Measurements from ENCODE around the gene IL3RA.
"Not testable (repeated sequence)": the region's sequence is repeated elsewhere in the genome, so short reads cannot be mapped to it uniquely, and the experiment has no call there.

The IL3RA gene

DNA sequence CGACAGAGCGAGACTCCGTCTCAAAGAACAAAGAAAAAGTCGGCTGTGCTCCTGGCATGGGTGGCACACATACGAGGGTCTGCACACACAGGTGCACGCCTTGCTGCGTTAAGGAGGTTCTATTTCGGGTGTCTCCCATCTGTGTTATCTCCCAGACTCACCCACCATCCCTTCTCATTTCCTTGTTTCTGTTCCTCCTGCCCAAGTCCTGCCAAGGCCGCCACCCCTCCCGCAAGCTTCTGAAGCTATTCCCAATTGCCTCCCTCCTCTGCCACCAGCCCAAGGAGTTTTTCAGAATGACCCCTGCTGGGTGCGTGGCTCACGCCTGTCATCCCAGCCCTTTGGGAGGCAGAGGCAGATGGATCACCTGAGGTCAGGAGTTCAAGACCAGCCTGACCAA, 6.0 kb upstream of the IL3RA start:
- DNase-seq (ENCODE audit: low read depth in 3 of 3) = no peak

DNA sequence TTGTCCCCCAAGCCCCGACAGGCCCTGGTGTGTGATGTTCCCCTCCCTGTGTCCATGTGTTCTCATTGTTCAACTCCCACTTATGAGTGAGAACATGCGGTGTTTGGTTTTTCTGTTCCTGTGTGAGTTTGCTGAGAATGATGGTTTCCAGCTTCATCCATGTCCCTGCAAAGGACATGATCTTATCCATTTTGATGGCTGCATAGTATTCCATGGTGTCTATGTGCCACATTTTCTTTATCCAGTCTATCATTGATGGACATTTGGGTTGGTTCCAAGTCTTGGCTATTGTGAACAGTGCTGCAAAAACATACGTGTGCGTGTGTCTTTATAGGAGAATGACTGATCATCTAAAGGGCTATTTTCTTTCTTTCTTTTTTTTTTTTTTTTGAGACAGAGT, 4.2 kb upstream of the IL3RA start:
- DNase-seq (ENCODE audit: low read depth in 3 of 3) = not testable (repeated sequence)

DNA sequence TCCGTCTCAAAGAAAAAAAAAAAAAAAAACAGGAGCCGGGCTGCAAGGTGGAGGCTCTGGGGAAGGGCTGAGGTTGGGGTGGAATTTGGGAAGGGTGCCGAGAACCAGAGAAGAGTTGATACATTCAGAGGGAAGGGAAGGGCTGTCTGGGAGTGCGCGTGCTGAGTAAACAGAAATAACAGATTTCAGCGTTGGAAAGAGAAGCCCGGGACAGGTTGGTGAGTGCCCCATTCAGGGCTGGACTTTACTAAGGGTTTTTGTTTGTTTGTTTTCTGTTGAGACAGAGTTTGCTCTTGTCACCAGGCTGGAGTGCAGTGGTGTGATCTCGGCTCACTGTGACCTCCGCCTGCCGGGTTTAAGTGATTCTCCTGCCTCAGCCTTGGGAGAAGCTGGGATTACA, 1.7 kb upstream of the IL3RA start:
- DNase-seq (ENCODE audit: low read depth in 3 of 3) = no peak

DNA sequence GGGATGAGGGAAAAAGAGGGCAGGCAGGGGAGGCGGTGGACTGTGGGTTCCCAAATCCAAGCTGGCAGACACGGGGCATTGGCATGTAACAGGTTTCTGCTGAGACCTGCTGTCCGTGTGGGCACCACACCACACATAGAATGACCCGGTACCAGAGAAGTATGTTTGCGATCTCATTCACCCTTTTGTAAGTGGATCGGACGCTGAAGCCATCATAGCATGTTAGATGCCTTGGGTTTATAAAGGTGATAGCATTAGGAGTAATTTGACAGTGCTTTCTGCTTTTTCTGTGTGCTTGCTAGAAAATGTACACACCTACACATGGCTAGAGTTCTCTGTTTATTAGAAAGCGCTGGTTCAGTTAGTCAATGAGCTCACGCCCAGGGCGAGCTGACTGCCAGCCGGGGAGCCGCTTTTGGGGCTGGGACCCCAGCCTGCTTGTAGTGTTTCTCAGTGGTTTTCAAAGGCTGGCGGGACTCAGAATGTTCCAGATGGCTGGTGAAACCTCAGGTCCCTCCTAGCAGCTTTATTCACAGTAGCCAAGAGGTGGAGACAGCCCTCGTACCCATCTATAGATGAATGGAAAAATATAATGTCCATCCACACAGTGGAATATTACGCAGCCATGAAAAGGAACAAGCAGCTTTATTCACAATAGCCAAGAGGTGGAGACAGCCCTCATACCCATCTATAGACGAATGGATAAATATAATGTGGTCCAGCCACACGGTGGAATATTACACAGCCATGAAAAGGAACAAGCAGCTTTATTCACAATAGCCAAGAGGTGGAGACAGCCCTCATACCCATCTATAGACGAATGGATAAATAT, 579 bp downstream of the IL3RA start:
- DNase-seq (ENCODE audit: low read depth in 3 of 3) = no peak

DNA sequence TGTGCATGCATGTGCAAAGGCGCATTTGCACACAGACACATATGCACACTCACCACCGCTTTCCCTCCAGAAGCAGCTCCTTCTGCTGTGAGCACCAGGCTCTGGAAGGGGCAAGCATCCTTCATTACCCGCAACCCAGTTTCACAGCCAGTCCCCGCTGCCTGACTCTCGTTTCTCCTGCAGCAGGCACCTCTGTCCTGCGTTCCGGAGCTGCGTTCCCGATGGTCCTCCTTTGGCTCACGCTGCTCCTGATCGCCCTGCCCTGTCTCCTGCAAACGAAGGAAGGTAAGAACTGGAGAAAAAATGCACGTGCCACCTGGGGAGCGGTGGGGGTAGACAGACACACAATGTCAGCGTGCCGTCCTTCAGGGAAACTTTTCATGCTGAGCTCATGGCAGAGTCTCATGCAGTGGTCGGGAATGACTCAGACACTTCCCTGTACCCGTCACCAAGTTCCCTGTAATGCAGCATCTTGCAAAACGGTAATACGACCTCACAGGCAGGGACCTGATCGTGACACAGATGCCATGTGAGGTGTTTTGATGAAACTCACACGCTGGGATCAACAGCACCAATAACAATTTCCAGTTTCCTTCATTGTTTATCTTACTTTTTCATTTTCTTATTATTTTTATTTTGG, 5.1 kb downstream of the IL3RA start:
- no peak for DNase-seq (ENCODE audit: low read depth in 3 of 3)

DNA sequence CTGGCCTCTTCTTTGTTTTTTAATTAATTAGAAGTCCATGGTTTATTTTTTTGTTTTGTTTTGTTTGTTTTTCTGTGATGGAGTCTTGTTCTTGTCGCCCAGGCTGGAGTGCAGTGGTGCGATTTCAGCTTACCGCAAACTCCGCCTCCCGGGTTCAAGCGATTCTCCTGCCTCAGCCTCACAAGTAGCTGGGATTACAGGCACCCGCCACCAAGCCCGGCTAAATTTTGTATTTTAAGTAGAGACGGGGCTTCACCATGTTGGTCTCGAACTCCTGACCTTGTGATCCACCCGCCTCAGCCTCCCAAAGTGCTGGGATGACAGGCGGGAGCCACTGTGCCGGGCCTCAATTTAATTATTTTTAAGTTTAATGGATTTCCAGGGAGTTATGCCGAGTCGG, 13.0 kb downstream of the IL3RA start:
- not testable (repeated sequence) for DNase-seq (ENCODE audit: low read depth in 3 of 3)

DNA sequence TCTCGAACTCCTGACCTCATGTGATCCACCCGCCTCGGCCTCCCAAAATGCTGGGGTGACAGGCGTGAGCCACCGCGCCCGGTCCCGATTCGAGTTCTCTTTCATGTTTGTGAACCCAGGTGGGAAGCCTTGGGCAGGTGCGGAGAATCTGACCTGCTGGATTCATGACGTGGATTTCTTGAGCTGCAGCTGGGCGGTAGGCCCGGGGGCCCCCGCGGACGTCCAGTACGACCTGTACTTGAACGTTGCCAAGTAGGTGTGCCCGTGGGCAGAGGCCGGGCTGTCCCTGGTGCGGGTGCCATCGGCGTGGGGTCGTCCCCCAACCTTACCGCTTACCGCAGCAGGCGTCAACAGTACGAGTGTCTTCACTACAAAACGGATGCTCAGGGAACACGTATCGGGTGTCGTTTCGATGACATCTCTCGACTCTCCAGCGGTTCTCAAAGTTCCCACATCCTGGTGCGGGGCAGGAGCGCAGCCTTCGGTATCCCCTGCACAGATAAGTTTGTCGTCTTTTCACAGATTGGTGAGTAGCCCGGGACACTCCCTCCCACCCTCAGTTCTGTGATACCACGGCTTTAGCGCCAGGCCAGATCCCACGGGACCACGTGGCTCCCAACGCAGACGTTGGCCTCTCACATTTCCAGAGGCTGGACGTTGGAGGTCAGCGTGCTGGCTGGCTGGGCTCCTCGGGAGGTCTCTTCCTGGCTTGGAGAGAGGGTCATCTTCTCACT, 15.6 kb downstream of the IL3RA start:
- DNase-seq (ENCODE audit: low read depth in 3 of 3) = no peak

DNA sequence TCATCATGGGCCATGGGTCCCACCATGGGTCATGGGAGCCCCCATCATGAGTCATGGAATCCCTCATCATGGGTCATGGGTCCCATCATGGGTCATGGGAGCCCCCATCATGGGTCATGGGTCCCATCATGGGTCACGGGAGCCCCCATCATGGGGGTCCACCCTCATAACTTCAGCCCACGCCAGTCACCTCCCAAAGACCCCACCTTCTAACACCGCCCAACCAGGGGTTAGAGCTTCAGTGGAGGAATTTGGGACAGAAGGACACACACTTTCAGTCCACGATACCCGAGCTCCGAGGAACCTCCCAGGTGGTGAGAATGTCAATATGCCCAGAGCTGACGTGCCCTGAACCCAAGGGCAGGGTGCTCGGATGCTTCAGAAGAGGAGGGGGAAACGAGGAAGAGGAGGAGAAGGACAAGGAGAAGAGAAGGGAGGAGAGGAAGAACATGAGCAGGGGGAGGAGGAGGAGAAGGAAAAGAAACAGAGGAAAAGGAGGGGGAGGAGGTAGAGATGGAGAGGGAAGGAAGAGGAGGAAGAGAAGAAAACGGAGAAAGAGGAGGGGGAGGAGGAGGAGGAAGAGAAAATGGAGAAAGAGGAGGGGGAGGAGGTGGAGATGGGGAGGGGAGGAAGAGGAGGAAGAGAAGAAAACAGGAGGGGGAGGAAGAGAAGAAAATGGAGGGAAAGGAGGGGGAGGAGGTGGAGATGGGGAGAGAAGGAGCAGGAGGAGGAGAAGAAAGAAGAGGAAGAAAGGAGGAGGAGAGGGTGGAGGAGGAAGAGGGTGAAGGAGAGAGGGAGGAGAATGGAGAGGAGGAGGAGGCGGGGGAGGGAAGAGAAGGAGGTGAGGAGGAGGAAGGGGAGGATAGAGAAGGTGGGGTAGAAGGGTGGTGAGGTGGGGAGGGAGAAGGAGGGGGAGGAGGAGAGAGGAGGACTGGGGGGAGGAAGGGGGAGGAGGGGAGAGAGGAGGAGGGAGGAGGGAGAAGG, 17.7 kb downstream of the IL3RA start:
- DNase-seq (ENCODE audit: low read depth in 3 of 3) = no peak

DNA sequence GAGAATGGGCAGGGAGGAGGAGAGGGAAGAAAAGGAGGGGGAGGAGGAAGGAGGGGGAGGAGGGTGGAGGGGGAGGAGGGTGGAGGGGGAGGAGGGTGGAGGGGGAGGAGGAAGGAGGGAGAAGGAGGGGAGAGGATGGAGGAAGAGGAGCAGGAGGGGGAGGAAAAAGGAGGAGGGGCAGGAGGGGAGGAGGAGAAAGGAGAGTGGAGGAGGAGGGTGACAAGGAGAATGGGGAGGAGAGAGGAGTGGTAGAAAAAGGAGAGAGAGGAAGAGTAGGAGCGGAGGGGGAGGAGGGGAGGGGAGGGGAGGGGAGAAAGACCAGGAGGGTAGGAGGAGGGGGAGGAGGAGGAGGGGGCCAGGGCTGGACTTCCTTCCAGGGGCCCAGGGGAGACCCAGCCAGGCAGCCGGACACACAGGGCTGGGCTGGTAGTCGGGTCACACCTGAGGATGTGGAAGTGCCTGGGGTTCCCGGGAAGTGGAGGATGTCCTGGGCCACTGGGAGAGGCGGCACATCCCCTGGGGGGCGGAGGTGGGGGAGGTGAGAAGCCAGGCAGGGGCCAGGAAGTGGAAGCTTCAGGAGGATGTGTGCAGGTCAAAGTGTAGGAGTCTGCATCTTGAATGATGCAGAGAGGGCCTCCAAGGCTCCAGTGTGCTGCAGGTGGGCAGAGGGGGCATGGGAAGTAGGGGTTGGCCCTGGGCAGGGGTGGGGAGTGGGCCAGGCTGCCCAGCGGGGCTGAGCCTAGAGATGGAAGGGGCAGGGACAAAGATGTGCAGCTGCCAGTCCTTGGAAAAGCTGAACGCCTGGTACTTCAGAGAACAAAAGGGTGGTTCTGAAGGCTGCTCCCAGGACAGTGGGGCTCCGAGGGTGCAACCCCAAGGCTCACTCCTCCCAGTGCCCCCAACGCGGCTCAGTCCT, 18.8 kb downstream of the IL3RA start:
- DNase-seq (ENCODE audit: low read depth in 3 of 3) = no peak

DNA sequence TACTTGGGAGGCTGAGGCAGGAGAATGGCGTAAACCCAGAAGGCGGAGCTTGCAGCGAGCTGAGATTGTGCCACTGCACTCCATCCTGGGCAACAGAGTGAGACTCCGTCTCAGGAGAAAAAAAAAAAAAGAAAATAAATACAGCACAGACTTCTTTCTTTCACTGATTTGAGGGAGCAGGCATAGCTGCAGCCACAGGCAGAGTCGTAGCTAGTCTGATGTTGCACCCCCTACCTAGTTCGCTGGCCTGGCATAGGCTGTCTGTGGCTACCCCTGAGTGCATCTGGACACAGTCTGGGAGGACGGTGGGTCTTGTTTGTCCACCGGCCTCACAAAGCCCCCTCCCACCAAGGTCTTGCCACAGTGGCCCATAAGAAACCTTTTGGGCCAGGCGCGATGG, 21.4 kb downstream of the IL3RA start:
- no peak for DNase-seq (ENCODE audit: low read depth in 3 of 3)

DNA sequence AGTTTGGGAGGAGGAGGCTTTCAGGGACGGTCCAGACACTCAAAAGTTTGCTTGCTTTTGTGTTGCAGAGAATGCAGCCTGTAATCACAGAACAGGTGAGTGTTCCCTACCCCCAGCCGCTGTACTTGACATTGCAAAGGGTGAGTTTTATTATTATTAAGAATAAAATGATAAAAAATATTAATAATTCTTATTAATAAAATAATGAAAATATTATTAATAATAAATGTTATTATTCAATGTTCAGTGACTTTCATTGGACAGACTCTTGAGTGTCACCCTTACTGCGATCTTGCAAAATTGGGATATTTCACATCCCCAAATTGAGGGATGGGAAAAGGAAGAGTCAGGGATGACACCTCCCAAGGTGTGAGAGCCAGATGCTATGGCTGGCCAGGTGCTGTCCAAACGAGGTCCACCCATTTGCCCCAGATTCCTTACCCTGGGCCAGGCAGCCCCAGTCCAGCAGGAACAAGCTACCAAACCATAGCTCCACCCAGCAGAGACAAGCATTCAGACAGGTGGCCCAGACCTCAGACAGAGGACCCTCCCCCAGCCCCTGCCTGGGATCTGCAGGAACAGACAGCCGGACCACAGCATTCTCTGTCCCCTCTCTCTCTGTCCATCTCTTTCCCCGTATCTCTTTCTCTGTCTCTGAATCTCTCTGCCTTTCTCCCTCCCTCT, 22.4 kb downstream of the IL3RA start:
- DNase-seq (ENCODE audit: low read depth in 3 of 3) = no peak

DNA sequence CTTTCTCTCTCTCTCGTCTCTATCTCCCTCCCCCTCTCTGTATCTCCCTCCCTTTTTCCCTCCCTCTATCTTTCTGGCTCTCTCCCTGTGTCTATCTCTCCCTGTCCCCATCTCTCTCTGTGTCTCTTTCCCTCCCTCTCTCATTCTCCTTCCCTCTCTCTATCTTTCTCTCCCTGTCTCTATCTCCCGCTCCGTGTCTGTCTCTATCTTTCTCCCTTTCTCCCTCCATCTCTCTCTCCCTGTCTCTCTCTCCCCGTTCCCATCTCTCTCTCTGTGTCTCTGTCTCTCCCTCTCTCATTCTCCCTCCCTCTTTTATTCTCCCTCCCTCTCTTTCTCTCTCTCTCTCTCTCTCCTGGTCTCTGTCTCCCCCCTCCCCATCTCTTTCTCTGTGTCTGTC, 22.9 kb downstream of the IL3RA start:
- DNase-seq (ENCODE audit: low read depth in 3 of 3) = no peak

DNA sequence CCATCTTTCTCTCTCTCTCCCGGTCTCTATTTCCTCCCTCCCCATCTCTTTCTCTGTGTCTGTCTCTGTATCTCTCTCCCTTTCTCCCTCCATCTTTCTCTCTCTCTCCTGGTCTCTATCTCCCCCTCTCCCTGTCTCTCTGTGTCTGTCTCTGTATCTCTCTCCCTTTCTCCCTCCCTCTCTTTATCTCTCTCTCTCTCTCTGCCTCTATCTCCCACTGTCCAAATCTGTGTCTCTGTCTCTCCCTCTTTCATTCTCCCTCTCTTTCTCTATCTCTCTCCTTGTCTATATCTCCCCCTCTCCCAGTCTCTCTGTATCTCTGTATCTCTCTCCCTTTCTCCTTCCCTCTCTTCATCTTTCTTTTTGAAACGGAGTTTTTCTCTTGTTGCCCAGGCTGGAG, 23.6 kb downstream of the IL3RA start:
- DNase-seq (ENCODE audit: low read depth in 3 of 3) = no peak

DNA sequence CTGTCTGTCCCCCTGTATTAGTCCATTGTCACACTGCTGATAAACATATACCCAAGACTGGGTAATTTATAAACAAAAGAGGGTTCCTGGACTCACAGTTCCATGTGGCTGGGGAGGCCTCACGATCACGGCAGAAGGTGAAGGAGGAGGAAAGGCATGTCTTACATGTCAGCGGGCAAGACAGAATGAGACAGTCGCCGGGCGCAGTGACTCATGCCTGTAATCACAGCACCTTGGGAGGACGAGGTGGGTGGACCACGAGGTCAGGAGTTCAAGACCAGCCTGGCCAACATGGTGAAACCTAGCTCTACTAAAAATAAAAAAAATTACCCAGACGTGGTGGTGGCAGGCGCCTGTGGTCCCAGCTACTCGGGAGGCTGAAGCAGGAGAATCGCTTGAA, 24.7 kb downstream of the IL3RA start:
- no peak for DNase-seq (ENCODE audit: low read depth in 3 of 3)

DNA sequence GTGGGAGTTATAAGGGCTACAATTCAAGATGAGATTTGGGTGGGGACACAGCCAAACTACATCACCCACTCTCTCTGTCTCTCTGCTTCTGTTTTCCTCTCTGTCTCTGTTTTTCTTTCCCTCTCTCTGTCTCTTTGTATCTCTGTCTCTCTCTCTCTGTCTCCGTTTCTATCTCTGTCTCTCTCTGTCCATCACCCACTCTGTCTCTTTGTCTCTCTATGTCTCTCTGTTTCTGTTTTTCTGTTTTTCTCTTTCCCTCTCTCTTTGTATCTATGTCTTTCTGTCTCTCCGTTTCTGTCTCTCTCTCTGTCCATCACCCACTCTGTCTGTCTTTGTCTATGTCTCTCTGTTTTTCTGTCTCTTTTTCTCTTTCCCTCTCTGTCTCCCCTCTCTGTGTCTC, 25.3 kb downstream of the IL3RA start:
- DNase-seq (ENCODE audit: low read depth in 3 of 3) = no peak

DNA sequence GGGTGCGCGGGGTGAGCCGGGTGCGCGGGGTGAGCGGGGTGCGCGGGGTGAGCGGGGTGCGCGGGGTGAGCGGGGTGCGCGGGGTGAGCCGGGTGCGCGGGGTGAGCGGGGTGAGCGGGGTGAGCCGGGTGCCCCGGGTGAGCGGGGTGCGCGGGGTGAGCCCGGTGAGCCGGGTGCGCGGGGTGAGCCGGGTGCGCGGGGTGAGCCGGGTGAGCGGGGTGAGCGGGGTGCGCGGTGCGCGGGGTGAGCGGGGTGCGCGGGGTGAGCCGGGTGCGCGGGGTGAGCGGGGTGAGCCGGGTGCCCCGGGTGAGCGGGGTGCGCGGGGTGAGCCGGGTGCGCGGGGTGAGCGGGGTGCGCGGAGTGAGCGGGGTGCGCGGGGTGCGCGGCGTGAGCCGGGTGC, 29.8 kb downstream of the IL3RA start:
- DNase-seq (ENCODE audit: low read depth in 3 of 3) = not testable (repeated sequence)

DNA sequence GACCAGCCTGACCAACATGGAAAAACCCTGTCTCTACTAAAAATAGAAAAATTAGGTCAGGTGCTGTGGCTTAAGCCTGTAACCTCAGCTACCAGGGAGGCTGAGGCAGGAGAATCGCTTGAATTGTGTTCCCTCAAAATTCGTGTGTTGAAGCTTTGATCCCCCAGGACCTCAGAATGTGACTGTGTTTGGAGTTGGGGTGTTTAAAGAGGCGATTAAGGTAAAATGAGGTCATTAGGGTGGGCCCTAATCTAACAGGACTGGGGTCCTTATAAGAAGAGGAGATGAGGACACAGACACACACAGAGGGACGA, 31.8 kb downstream of the IL3RA start:
- DNase-seq (ENCODE audit: low read depth in 3 of 3) = no peak

DNA sequence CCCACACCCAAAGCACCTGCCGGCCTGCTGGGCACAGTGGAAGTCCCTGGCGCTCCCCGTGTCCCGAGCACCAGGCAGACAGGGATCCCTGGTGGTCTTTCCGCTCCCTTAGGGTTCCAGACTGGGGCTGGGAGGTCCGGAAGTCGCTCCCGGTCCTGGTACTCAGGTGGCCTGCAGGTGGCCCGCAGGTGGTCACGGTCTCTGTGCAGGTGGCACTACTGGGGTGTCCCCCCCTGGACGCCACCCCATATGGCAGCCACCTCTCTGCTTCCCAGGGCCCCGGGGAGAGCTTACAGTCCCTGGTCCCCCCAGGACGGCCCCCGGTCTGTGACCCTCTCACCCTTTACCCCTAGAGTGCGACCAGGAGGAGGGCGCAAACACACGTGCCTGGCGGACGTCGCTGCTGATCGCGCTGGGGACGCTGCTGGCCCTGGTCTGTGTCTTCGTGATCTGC, 41.7 kb downstream of the IL3RA start:
- DNase-seq (ENCODE audit: low read depth in 3 of 3) = no peak

DNA sequence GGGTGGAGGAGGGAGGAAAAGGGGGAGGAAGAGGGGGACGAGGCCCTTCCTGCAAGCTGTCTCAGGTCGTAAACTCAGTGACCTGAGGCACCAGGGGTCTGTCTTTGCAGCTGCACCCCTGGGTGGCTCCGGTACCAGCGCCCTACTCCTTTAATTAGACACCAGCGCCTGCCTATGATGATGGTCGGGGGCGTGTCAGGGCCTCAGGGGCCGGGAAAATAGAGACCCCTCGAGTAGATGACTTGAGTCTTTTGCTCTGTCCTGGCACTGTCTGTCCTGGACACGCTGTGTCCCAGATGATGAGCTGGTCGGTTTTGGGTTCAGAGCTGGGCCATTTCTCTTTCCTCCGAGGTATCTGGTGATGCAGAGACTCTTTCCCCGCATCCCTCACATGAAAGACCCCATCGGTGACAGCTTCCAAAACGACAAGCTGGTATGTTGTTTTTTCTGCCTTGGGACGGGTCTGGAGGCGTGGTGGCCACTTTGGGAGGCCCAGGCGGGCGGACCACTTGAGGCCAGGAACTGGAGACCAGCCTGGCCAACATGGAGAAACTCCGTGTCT, 44.2 kb downstream of the IL3RA start:
- DNase-seq (ENCODE audit: low read depth in 3 of 3) = no peak

All from stimulated activated CD4-positive, alpha-beta T cell treated with anti-CD3 and anti-CD28 coated beads, TNF-alpha, amount 100 ng/mL, for 4 hours (primary cell).